T1000 (cell line): ENCODE measurements around the gene GRAMD2A.

Experiments
- DNase-seq: peaks from one replicate; lab custom pipeline; 2025; ENCODE audit warnings: mixed read lengths; lab: John Stamatoyannopoulos, UW

The GRAMD2A gene

GRCh38 chr15:72197460-72198355 is at the start of gene GRAMD2A:
GRAMD2A (minus strand) TSS chr15:72197787.
- DNase-seq: peak; percentile 63

- no peak for DNase-seq
Observed at GRCh38 chr15:72242775-72243370, 45.3 kb upstream of the GRAMD2A start.

- no peak for DNase-seq
Observed at GRCh38 chr15:72239652-72240051, 42.1 kb upstream of the GRAMD2A start.

- DNase-seq: no peak
Observed at GRCh38 chr15:72238586-72238985, 41.0 kb upstream of the GRAMD2A start.

- DNase-seq: no peak
Observed at GRCh38 chr15:72237853-72238224, 40.3 kb upstream of the GRAMD2A start.

- DNase-seq: peak; percentile 70
Observed at GRCh38 chr15:72237029-72237852, 39.7 kb upstream of the GRAMD2A start.

- DNase-seq: no peak
Observed at GRCh38 chr15:72236381-72237003, 38.9 kb upstream of the GRAMD2A start.

GRCh38 chr15:72235298-72235697 is 37.7 kb upstream of the GRAMD2A start:
- DNase-seq: no peak

- no peak for DNase-seq
Observed at GRCh38 chr15:72233769-72234168, 36.2 kb upstream of the GRAMD2A start.

GRCh38 chr15:72231833-72232478 is 34.4 kb upstream of the GRAMD2A start:
- DNase-seq: no peak

- DNase-seq: peak; percentile 96
Observed at GRCh38 chr15:72231066-72231832, 33.7 kb upstream of the GRAMD2A start, which contains the start of gene PKM. PKM (minus strand) TSS chr15:72231190; CDS start chr15:72219097, 12,093 bp downstream.

- peak; percentile 40 for DNase-seq
Observed at GRCh38 chr15:72230197-72231065, 32.8 kb upstream of the GRAMD2A start.

GRCh38 chr15:72229947-72230196 is 32.3 kb upstream of the GRAMD2A start:
- no peak for DNase-seq

GRCh38 chr15:72229076-72229946 is 31.7 kb upstream of the GRAMD2A start:
- no peak for DNase-seq

GRCh38 chr15:72227720-72228119 is 30.1 kb upstream of the GRAMD2A start:
- no peak for DNase-seq

GRCh38 chr15:72227192-72227586 is 29.6 kb upstream of the GRAMD2A start:
- no peak for DNase-seq

GRCh38 chr15:72223278-72223677 is 25.7 kb upstream of the GRAMD2A start:
- DNase-seq: no peak

- DNase-seq: peak; percentile 48
Observed at GRCh38 chr15:72222393-72222792, 24.8 kb upstream of the GRAMD2A start.

GRCh38 chr15:72220687-72221086 is 23.1 kb upstream of the GRAMD2A start:
- DNase-seq: no peak
